H9 (cell line): Measurements from ENCODE around the gene GBGT1. TPM values are rescaled to one million over a fixed set of nuclear protein-coding genes. Genes with fewer than 3 reads are reported as not detected.

Source experiments
- DNase-seq: peaks from one replicate; pipeline ENCODE4 v3.0.0-alpha.2; 2017
- H2AFZ ChIP-seq: one replicate; pipeline ENCODE4 v1.6.1; 2013; ENCODE audit warnings: mild to moderate bottlenecking, low read length, control low read depth, moderate library complexity
- H2AK5ac ChIP-seq: 2 replicates; pipeline ENCODE4 v1.6.1; 2013; ENCODE audit warnings: low read length, control low read depth, mixed read lengths; ENCODE audit not compliant: insufficient read length
- H2BK120ac ChIP-seq: one replicate; pipeline ENCODE4 v1.6.1; 2013; ENCODE audit warnings: low read depth, mild to moderate bottlenecking, low read length, control low read depth, inconsistent platforms; ENCODE audit not compliant: poor library complexity, severe bottlenecking
- H2BK12ac ChIP-seq: 2 replicates; pipeline ENCODE4 v1.6.1; 2013; ENCODE audit warnings: low read length, control low read depth, mixed read lengths, low read depth; ENCODE audit not compliant: insufficient read length
- H2BK15ac ChIP-seq: 2 replicates; pipeline ENCODE4 v1.6.1; 2013; ENCODE audit warnings: low read depth, low read length, control low read depth
- H2BK20ac ChIP-seq: one replicate; pipeline ENCODE4 v1.6.1; 2013; ENCODE audit warnings: low read depth, mild to moderate bottlenecking, low read length, control low read depth, inconsistent platforms; ENCODE audit not compliant: poor library complexity, severe bottlenecking
- H2BK5ac ChIP-seq: 2 replicates; pipeline ENCODE4 v1.6.1; 2013; ENCODE audit warnings: low read length, control low read depth, mixed read lengths; ENCODE audit not compliant: insufficient read length
- H3K14ac ChIP-seq: 2 replicates; pipeline ENCODE4 v1.6.1; 2013; ENCODE audit warnings: low read length, control low read depth; ENCODE audit not compliant: insufficient read depth
- H3K18ac ChIP-seq: 2 replicates; pipeline ENCODE4 v1.6.1; 2013; ENCODE audit warnings: low read depth, mild to moderate bottlenecking, mixed read lengths, low read length, control low read depth; ENCODE audit not compliant: insufficient read length
- H3K23ac ChIP-seq: 2 replicates; pipeline ENCODE4 v1.6.1; 2013; ENCODE audit warnings: low read length, control low read depth, mixed read lengths, low read depth; ENCODE audit not compliant: insufficient read length
- H3K23me2 ChIP-seq: 2 replicates; pipeline ENCODE4 v1.6.1; 2013; ENCODE audit warnings: low read depth, mild to moderate bottlenecking, mixed read lengths, low read length, control low read depth; ENCODE audit not compliant: insufficient read length, poor library complexity, severe bottlenecking
- H3K27ac ChIP-seq: 2 replicates; pipeline ENCODE4 v1.5.1; 2013; ENCODE audit warnings: low read length, control low read depth, mixed read lengths, low read depth; ENCODE audit not compliant: insufficient read length
- H3K27me3 ChIP-seq: 2 replicates; pipeline ENCODE4 v1.6.1; 2013; ENCODE audit warnings: low read length, control low read depth, inconsistent platforms; ENCODE audit not compliant: insufficient read depth
- H3K4ac ChIP-seq: 2 replicates; pipeline ENCODE4 v1.6.1; 2013; ENCODE audit warnings: low read depth, mild to moderate bottlenecking, control low read depth, inconsistent platforms, low read length, moderate library complexity
- H3K4me1 ChIP-seq: 2 replicates; pipeline ENCODE4 v1.6.1; 2013; ENCODE audit warnings: low read length, control low read depth, inconsistent platforms; ENCODE audit not compliant: insufficient read depth
- H3K4me2 ChIP-seq: 2 replicates; pipeline ENCODE4 v1.6.1; 2013; ENCODE audit warnings: low read length, control low read depth, mixed read lengths; ENCODE audit not compliant: insufficient read length, insufficient read depth
- H3K56ac ChIP-seq: 2 replicates; pipeline ENCODE4 v1.6.1; 2013; ENCODE audit warnings: low read depth, mild to moderate bottlenecking, mixed read lengths, low read length, control low read depth; ENCODE audit not compliant: insufficient read length
- H3K79me1 ChIP-seq: 2 replicates; pipeline ENCODE4 v1.6.1; 2013; ENCODE audit warnings: low read depth, mild to moderate bottlenecking, moderate library complexity, low read length, control low read depth, inconsistent platforms; ENCODE audit not compliant: insufficient read depth, poor library complexity, severe bottlenecking
- H3K79me2 ChIP-seq: 2 replicates; pipeline ENCODE4 v1.6.1; 2013; ENCODE audit warnings: low read length, control low read depth, inconsistent platforms; ENCODE audit not compliant: insufficient read depth
- H3K9ac ChIP-seq: 2 replicates; pipeline ENCODE4 v1.6.1; 2013; ENCODE audit warnings: low read length, control low read depth, mixed read lengths; ENCODE audit not compliant: insufficient read length; ENCODE audit errors: extremely low read depth
- H3K9me3 ChIP-seq: one replicate; pipeline ENCODE4 v1.6.1; 2013; ENCODE audit warnings: low read depth, low read length, inconsistent platforms; ENCODE audit not compliant: control insufficient read depth
- H3T11ph ChIP-seq: one replicate; pipeline ENCODE4 v1.6.1; 2013; ENCODE audit warnings: mild to moderate bottlenecking, low read length, control low read depth, inconsistent platforms
- H4K20me1 ChIP-seq: one replicate; pipeline ENCODE4 v1.6.1; 2013; ENCODE audit not compliant: control insufficient read depth, insufficient read length, insufficient read depth
- H4K5ac ChIP-seq: 2 replicates; pipeline ENCODE4 v1.6.1; 2013; ENCODE audit warnings: low read depth, mild to moderate bottlenecking, mixed read lengths, low read length, control low read depth; ENCODE audit not compliant: insufficient read length
- H4K8ac ChIP-seq: replicated peaks from 2 replicates; pipeline ENCODE4 v1.6.1; 2013; ENCODE audit warnings: low read length, control low read depth, mixed read lengths, low read depth; ENCODE audit not compliant: insufficient read length
- H4K91ac ChIP-seq: 2 replicates; pipeline ENCODE4 v1.6.1; 2013; ENCODE audit warnings: low read depth, mild to moderate bottlenecking, moderate library complexity, mixed read lengths, low read length, control low read depth; ENCODE audit not compliant: insufficient read length
- H3K27ac Mint-ChIP-seq, 3 experiments: 2 replicates in 2 of 3; 3 replicates in 1 of 3; pipeline ENCODE4 v1.8.0; 2020 to 2021; ENCODE audit warnings: mixed read lengths in 3 of 3, mild to moderate bottlenecking in 1 of 3, moderate library complexity in 1 of 3
- H3K27me3 Mint-ChIP-seq: 2 replicates; pipeline ENCODE4 v1.8.0; 2021; ENCODE audit warnings: low read depth, mild to moderate bottlenecking, moderate library complexity, mixed read lengths
- H3K36me3 Mint-ChIP-seq, 3 experiments: 2 replicates in 2 of 3; 3 replicates in 1 of 3; pipeline ENCODE4 v1.8.0; 2020 to 2021; ENCODE audit warnings: low read depth in 3 of 3, mixed read lengths in 3 of 3; ENCODE audit not compliant: insufficient read depth in 1 of 3
- H3K4me1 Mint-ChIP-seq, 2 experiments: 2 replicates each; pipeline ENCODE4 v1.8.0; 2020; ENCODE audit warnings: mixed read lengths in 2 of 2
- H3K4me3 Mint-ChIP-seq, 2 experiments: 2 replicates in 1 of 2; 3 replicates in 1 of 2; pipeline ENCODE4 v1.8.0; 2020 to 2021; ENCODE audit warnings: mild to moderate bottlenecking in 2 of 2, mixed read lengths in 2 of 2, moderate library complexity in 1 of 2
- H3K9me3 Mint-ChIP-seq, 2 experiments: 2 replicates in 1 of 2; 3 replicates in 1 of 2; pipeline ENCODE4 v1.8.0; 2020; ENCODE audit warnings: mild to moderate bottlenecking in 2 of 2, mixed read lengths in 2 of 2, moderate library complexity in 1 of 2
- WGBS: extraction: QIAGEN DNeasy Blood & Tissue Kit; methylation state at CpG from one replicate; pipeline ENCODE4 v1.1.7; 2013; ENCODE audit warnings: missing lambda C conversion rate, low lambda C conversion rate, mixed read lengths; ENCODE audit not compliant: insufficient read length; ENCODE audit errors: extremely low coverage; 5-methylcytosine and 5-hydroxymethylcytosine counted together
- total RNA-seq: library from RNA; stranded (reverse); gene quantifications from 2 replicates; pipeline ENCODE4 v1.2.1, GENCODE V29; 2021
- TF ChIP-seq, protein P1 (sequence below): fragments of 200-600 bp; sonication (generic); conservative IDR thresholded peaks from 3 replicates; pipeline ENCODE4 v1.8.0; 2021; ENCODE audit warnings: antibody characterized with exemption, mild to moderate bottlenecking

The GBGT1 gene
- total RNA-seq, 1 experiment from 2014 or later, result 9.3 TPM

- no peak for DNase-seq
- Histone ChIP-seq H3K56ac (no peak overlapping the region), H2BK120ac (no peak overlapping the region), H4K20me1 (no peaks in the 10 kb centered on the region), H3K9ac (no peak overlapping the region), H3K4me1 (no peaks in the 10 kb centered on the region), H3K4ac (no peak overlapping the region), H3K4me2 (no peak overlapping the region), H2BK15ac (no peak overlapping the region), H3K27ac (no peak overlapping the region), H4K8ac (no peak overlapping the region), H3K27me3 (no peaks in the 10 kb centered on the region; the same call in 1 of the 2 replicates), H2BK5ac (no peak overlapping the region), H3K23me2 (peaks cover 3% of the 10 kb centered on the region), H2AFZ (no peak overlapping the region), H3K18ac (no peak overlapping the region), H4K5ac (no peak overlapping the region), H3K79me1 (no peaks in the 10 kb centered on the region), H3K23ac (no peak overlapping the region), H3K14ac (no peak overlapping the region), H2BK12ac (no peak overlapping the region), H2AK5ac (no peak overlapping the region), H4K91ac (no peak overlapping the region), H3K9me3 (no peaks in the 10 kb centered on the region), H3K79me2 (no peaks in the 10 kb centered on the region), H2BK20ac (no peak overlapping the region), H3T11ph (no peak overlapping the region)
- Mint-ChIP-seq H3K27me3 (peaks cover 34% of the 10 kb centered on the region), H3K4me1 (peaks cover 0 to 8% of the 10 kb centered on the region in 2 experiments; a peak in 2 of 4 replicates), H3K27ac (peak overlapping the region in 1 of 3 experiments; percentile 71; a peak in 1 of 7 replicates), H3K4me3 (no peak overlapping the region), H3K9me3 (no peaks in the 10 kb centered on the region), H3K36me3 (no peaks in the 10 kb centered on the region)
- WGBS, result no CpG with 5 or more reads among the region's 24 CpGs
- TF ChIP-seq, protein P1, sequence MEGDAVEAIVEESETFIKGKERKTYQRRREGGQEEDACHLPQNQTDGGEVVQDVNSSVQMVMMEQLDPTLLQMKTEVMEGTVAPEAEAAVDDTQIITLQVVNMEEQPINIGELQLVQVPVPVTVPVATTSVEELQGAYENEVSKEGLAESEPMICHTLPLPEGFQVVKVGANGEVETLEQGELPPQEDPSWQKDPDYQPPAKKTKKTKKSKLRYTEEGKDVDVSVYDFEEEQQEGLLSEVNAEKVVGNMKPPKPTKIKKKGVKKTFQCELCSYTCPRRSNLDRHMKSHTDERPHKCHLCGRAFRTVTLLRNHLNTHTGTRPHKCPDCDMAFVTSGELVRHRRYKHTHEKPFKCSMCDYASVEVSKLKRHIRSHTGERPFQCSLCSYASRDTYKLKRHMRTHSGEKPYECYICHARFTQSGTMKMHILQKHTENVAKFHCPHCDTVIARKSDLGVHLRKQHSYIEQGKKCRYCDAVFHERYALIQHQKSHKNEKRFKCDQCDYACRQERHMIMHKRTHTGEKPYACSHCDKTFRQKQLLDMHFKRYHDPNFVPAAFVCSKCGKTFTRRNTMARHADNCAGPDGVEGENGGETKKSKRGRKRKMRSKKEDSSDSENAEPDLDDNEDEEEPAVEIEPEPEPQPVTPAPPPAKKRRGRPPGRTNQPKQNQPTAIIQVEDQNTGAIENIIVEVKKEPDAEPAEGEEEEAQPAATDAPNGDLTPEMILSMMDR, result no peak
Measured at GRCh38 chr9:133125941-133126696, 37.6 kb downstream of the GBGT1 start.
